ENCODE results near the gene PRX. TPM values are rescaled to one million over a fixed set of nuclear protein-coding genes. Genes with fewer than 3 reads are reported as not detected.
A peak's percentile ranks its signal among the peaks of the same experiment; 100 is the strongest.

The PRX gene
- total RNA-seq, 1 donor, result 2.0 TPM

- no peak for DNase-seq (ENCODE audit: low read depth)
- no peak for TF ChIP-seq CTCF (IDR thresholded peaks at IDR 0.05; ENCODE audit: insufficient read depth, low read length)
- no peak overlapping the region for H3K4me3 ChIP-seq (ENCODE audit: low read depth, low read length)
These were observed 46.2 kb downstream of the PRX start for GRCh38 chr19:40366697-40367561.

- TF ChIP-seq CTCF (IDR thresholded peaks at IDR 0.05; ENCODE audit: insufficient read depth, low read length), result no peak
- DNase-seq (ENCODE audit: low read depth), result peak; percentile 43
- peak overlapping the region; percentile 57 for H3K4me3 ChIP-seq (ENCODE audit: low read depth, low read length)
These were observed 47.4 kb downstream of the PRX start for GRCh38 chr19:40365613-40366401.

GRCh38 chr19:40365010-40365409 lies 48.2 kb downstream of the PRX start:
- no peak overlapping the region for H3K4me3 ChIP-seq (ENCODE audit: low read depth, low read length)
- DNase-seq (ENCODE audit: low read depth), result no peak

GRCh38 chr19:40363069-40363468 lies 50.1 kb downstream of the PRX start:
- no peak overlapping the region for H3K4me3 ChIP-seq (ENCODE audit: low read depth, low read length)
- no peak for TF ChIP-seq CTCF (IDR thresholded peaks at IDR 0.05; ENCODE audit: insufficient read depth, low read length)
- DNase-seq (ENCODE audit: low read depth), result no peak

More at GRCh38 chr19:40365010-40365409, 48.2 kb downstream of the PRX start:
- TF ChIP-seq CTCF (IDR thresholded peaks at IDR 0.05; ENCODE audit: insufficient read depth, low read length), result no peak

GRCh38 chr19:40362160-40362559 lies 51.0 kb downstream of the PRX start:
- TF ChIP-seq CTCF (IDR thresholded peaks at IDR 0.05; ENCODE audit: insufficient read depth, low read length), result no peak
- H3K4me3 ChIP-seq (ENCODE audit: low read depth, low read length), result no peak overlapping the region
- no peak for DNase-seq (ENCODE audit: low read depth)

GRCh38 chr19:40360708-40361241 lies 52.4 kb downstream of the PRX start:
- H3K4me3 ChIP-seq (ENCODE audit: low read depth, low read length), result no peak overlapping the region
- TF ChIP-seq CTCF (IDR thresholded peaks at IDR 0.05; ENCODE audit: insufficient read depth, low read length), result no peak
- no peak for DNase-seq (ENCODE audit: low read depth)

All from fibroblast of the aortic adventitia (primary cell).